ENCODE data around the gene ERC1. TPM values are rescaled to one million over a fixed set of nuclear protein-coding genes. Genes with fewer than 3 reads are reported as not detected.

The ERC1 gene
- total and polyA plus RNA-seq, 9 of the 15 experiments (the other 6 are each of a cell fraction or from before 2014, with no cell fraction given): 0.74 to 11.8 (median 4.8) TPM

GRCh38 chr12:1534748-1535147 is 543.7 kb downstream of the ERC1 start:
- no peaks in the 10 kb centered on the region for H3K36me3 ChIP-seq (ENCODE audit: control insufficient read depth, insufficient read depth, low read length)
- peak overlapping the region in 1 of 2 experiments; percentile 26; a peak in 1 of 4 replicates for H3K9ac ChIP-seq (ENCODE audit: insufficient read depth in 1 of 2, low read depth in 2 of 2, low read length in 2 of 2)
- POLR2A ChIA-PET: no interaction called here
- no peak overlapping the region for H3K27ac ChIP-seq (ENCODE audit: extremely low read depth, low read depth, low read length)
- H3K4me2 ChIP-seq (ENCODE audit: insufficient read depth, low read length): no peak overlapping the region
- no peaks in the 10 kb centered on the region for H4K20me1 ChIP-seq (replicated peaks; ENCODE audit: control insufficient read depth, insufficient read depth, low read length)
- peaks cover 15% of the 10 kb centered on the region; the same call in 2 of the 3 replicates for H3K79me2 ChIP-seq (ENCODE audit: control insufficient read depth, insufficient read depth, low read length)
- TF ChIP-seq DPF2 (IDR thresholded peaks at IDR 0.05): no peak
- no peak overlapping the region for H2AFZ ChIP-seq (ENCODE audit: low read depth, low read length)
- peaks cover 11 to 32% of the 10 kb centered on the region in 2 experiments for H3K4me1 ChIP-seq (replicated peaks in 1 of 2; ENCODE audit: control insufficient read depth in 2 of 2, insufficient read depth in 2 of 2, low read length in 2 of 2)
- FAIRE-seq (no peak), DNase-seq (ENCODE audit: extremely low read depth in 1 of 4, low spot score in 3 of 4) (no peak), ATAC-seq (no peak)
- intact Hi-C loops (cut with micrococcal nuclease) (loop anchor here (5.0 kb wide), 1 partner anchor 43 kb away; no protein-coding TSS in a partner anchor), in situ Hi-C loops (cut with MboI) (no loop called here)
- 58% methylated on average over 3 of the region's 3 CpGs for WGBS (ENCODE audit: insufficient coverage, low coverage, missing lambda C conversion rate)
- no TSS peak for BruUV-seq (replicated peaks)
- no peak overlapping the region for H3K4me3 ChIP-seq
- H3K9me1 ChIP-seq (ENCODE audit: control insufficient read depth, insufficient read depth, low read length): no peaks in the 10 kb centered on the region
- no peaks in the 10 kb centered on the region for H3K9me3 ChIP-seq (replicated peaks; ENCODE audit: control insufficient read depth, insufficient read depth, low read depth, low read length)
- CTCF ChIA-PET (ENCODE audit: low intra/inter-chr PET ratio): no interaction called here
- no peaks in the 10 kb centered on the region for H3K27me3 ChIP-seq (ENCODE audit: control insufficient read depth in 2 of 2, insufficient read depth in 2 of 2, low read length in 2 of 2)

GRCh38 chr12:1536817-1537216 is 545.8 kb downstream of the ERC1 start:
- WGBS (ENCODE audit: insufficient coverage, low coverage, missing lambda C conversion rate): 83% methylated on average over 4 of the region's 4 CpGs
- BruUV-seq (replicated peaks): no TSS peak
- TF ChIP-seq ZNF311 (CRISPR knock-in tag; IDR thresholded peaks at IDR 0.05): no peak
- TF ChIP-seq ZNF41 (CRISPR knock-in tag; conservative IDR thresholded peaks at IDR 0.05): no peak
- TF ChIP-seq ELK3 (CRISPR knock-in tag; IDR thresholded peaks at IDR 0.05): no peak
- TF ChIP-seq MAZ (CRISPR knock-in tag; conservative IDR thresholded peaks at IDR 0.05 in 1 of 2, IDR thresholded peaks at IDR 0.05 in 1 of 2): no peak
- TF ChIP-seq BCLAF1 (IDR thresholded peaks at IDR 0.05; ENCODE audit: borderline replicate concordance in 1 of 2, control insufficient read depth in 1 of 2, low read depth in 2 of 2, low read length in 1 of 2): no peak
- TF ChIP-seq LCOR (CRISPR knock-in tag; IDR thresholded peaks at IDR 0.05): no peak
- no peak for TF ChIP-seq SAFB (IDR thresholded peaks at IDR 0.05; ENCODE audit: borderline replicate concordance, low read depth, low read length)
- no peak for TF ChIP-seq ESRRA (IDR thresholded peaks at IDR 0.05; ENCODE audit: borderline replicate concordance, low read depth)
- TF ChIP-seq TCFL5 (CRISPR knock-in tag; conservative IDR thresholded peaks at IDR 0.05): no peak

More at GRCh38 chr12:1536817-1537216, 545.8 kb downstream of the ERC1 start:
- H3K36me3 ChIP-seq (ENCODE audit: control insufficient read depth, insufficient read depth, low read length): no peaks in the 10 kb centered on the region
- H4K20me1 ChIP-seq (replicated peaks; ENCODE audit: control insufficient read depth, insufficient read depth, low read length): no peaks in the 10 kb centered on the region
- in situ Hi-C loops (cut with MboI) (no loop called here), intact Hi-C loops (cut with micrococcal nuclease) (no loop called here)
- FAIRE-seq (no peak), ATAC-seq (no peak), DNase-seq (ENCODE audit: extremely low read depth in 1 of 4, low spot score in 3 of 4) (no peak)
- H3K9me3 ChIP-seq (replicated peaks; ENCODE audit: control insufficient read depth, insufficient read depth, low read depth, low read length): no peaks in the 10 kb centered on the region
- H3K27ac ChIP-seq (ENCODE audit: extremely low read depth, low read depth, low read length): no peak overlapping the region
- no peak overlapping the region for H2AFZ ChIP-seq (ENCODE audit: low read depth, low read length)
- no peak overlapping the region for H3K4me2 ChIP-seq (ENCODE audit: insufficient read depth, low read length)
- POLR2A ChIA-PET: interaction anchor here (0.9 kb wide), 1 partner anchor 40 kb away, joined by 3 read pairs; no protein-coding TSS in a partner anchor
- CTCF ChIA-PET (ENCODE audit: low intra/inter-chr PET ratio): no interaction called here
- no peak overlapping the region for H3K9ac ChIP-seq (ENCODE audit: insufficient read depth in 1 of 2, low read depth in 2 of 2, low read length in 2 of 2)
- H3K79me2 ChIP-seq (ENCODE audit: control insufficient read depth, insufficient read depth, low read length): peaks cover 12% of the 10 kb centered on the region; the same call in 1 of the 3 replicates
- H3K9me1 ChIP-seq (ENCODE audit: control insufficient read depth, insufficient read depth, low read length): no peaks in the 10 kb centered on the region
- no peaks in the 10 kb centered on the region for H3K27me3 ChIP-seq (ENCODE audit: control insufficient read depth in 2 of 2, insufficient read depth in 2 of 2, low read length in 2 of 2)
- H3K4me1 ChIP-seq (replicated peaks in 1 of 2; ENCODE audit: control insufficient read depth in 2 of 2, insufficient read depth in 2 of 2, low read length in 2 of 2): peaks cover 11 to 19% of the 10 kb centered on the region in 2 experiments
- H3K4me3 ChIP-seq: no peak overlapping the region

All from K562 (cell line).